GM11168 (cell line): Measurements from ENCODE around the gene ARL6IP4.
"Not testable (repeated sequence)": the region's sequence is repeated elsewhere in the genome, so short reads cannot be mapped to it uniquely, and the experiment has no call there.

Experiments
- in situ Hi-C: fragments of 300-500 bp; cut with MboI; formaldehyde crosslinking; loops from one replicate; pipeline ENCODE4 v1.12.0; 2022; ENCODE audit warnings: low sequenced_read_pairs; ENCODE audit not compliant: unreplicated experiment

ARL6IP4 gene

GRCh38 chr12:123001464-123001863 is 21.0 kb downstream of the ARL6IP4 start:
- in situ Hi-C loops: no loop called here

- in situ Hi-C loops: no loop called here
These were observed 22.8 kb downstream of the ARL6IP4 start for GRCh38 chr12:123003257-123003656.

- in situ Hi-C loops: no loop called here
These were observed 23.8 kb downstream of the ARL6IP4 start for GRCh38 chr12:123004287-123004686.

- in situ Hi-C loops: no loop called here
These were observed 24.7 kb downstream of the ARL6IP4 start for GRCh38 chr12:123005081-123005626.

GRCh38 chr12:123006977-123007376 is 26.5 kb downstream of the ARL6IP4 start:
- in situ Hi-C loops: no loop called here

GRCh38 chr12:123010110-123010509 is 29.6 kb downstream of the ARL6IP4 start:
- in situ Hi-C loops: no loop called here

GRCh38 chr12:123010681-123011080 is 30.2 kb downstream of the ARL6IP4 start:
- in situ Hi-C loops: no loop called here

GRCh38 chr12:123011701-123012100 is 31.2 kb downstream of the ARL6IP4 start:
- in situ Hi-C loops: no loop called here

- in situ Hi-C loops: no loop called here
These were observed 33.0 kb downstream of the ARL6IP4 start for GRCh38 chr12:123013185-123014095.

- in situ Hi-C loops: not testable (repeated sequence)
These were observed 34.0 kb downstream of the ARL6IP4 start for GRCh38 chr12:123014473-123014872.

- in situ Hi-C loops: no loop called here
These were observed 37.3 kb downstream of the ARL6IP4 start for GRCh38 chr12:123017753-123018152.

GRCh38 chr12:123019841-123020138 is 39.3 kb downstream of the ARL6IP4 start:
- in situ Hi-C loops: no loop called here

- in situ Hi-C loops: no loop called here
These were observed 41.5 kb downstream of the ARL6IP4 start for GRCh38 chr12:123021688-123022604.

GRCh38 chr12:123022846-123023245 is 42.4 kb downstream of the ARL6IP4 start:
- in situ Hi-C loops: no loop called here

GRCh38 chr12:123024819-123025391 is 44.4 kb downstream of the ARL6IP4 start:
- in situ Hi-C loops: no loop called here

GRCh38 chr12:123026094-123026853 is 45.8 kb downstream of the ARL6IP4 start:
- in situ Hi-C loops: no loop called here

- in situ Hi-C loops: no loop called here
These were observed 47.4 kb downstream of the ARL6IP4 start for GRCh38 chr12:123027726-123028445.

GRCh38 chr12:123028475-123028874 is 48.0 kb downstream of the ARL6IP4 start:
- in situ Hi-C loops: no loop called here

GRCh38 chr12:123029550-123029949 is 49.1 kb downstream of the ARL6IP4 start:
- in situ Hi-C loops: no loop called here
